ENCODE results near the gene TYMP. TPM values are rescaled to one million over a fixed set of nuclear protein-coding genes. Genes with fewer than 3 reads are reported as not detected.

Gene TYMP
- total and polyA plus RNA-seq, 2 of the 4 experiments (the other 2 are of a cell fraction), result 0.18 to 0.74 TPM

GRCh38 chr22:50502628-50503474, 27.0 kb downstream of the TYMP start:
- peaks cover 2% of the 10 kb centered on the region; the same call in 1 of the 2 replicates for H3K4me1 ChIP-seq (ENCODE audit: control insufficient read depth, insufficient read depth, low read length)
- POLR2A ChIA-PET (ENCODE audit: unreplicated experiment), result no interaction called here
- intact Hi-C loops (cut with micrococcal nuclease), result no loop called here
- no peak overlapping the region for H3K4ac ChIP-seq (ENCODE audit: low read depth, low read length)
- H2BK120ac ChIP-seq (ENCODE audit: low read depth, low read length), result no peak overlapping the region
- CTCF ChIA-PET, result interaction anchor here (0.5 kb wide), 1 partner anchor 37 kb away, joined by 6 read pairs; no protein-coding TSS in a partner anchor
- H3K18ac ChIP-seq (ENCODE audit: low read depth, low read length), result no peak overlapping the region
- H4K8ac ChIP-seq (ENCODE audit: low read depth in 2 of 2, low read length in 2 of 2), result no peak overlapping the region
- H3K56ac ChIP-seq (ENCODE audit: extremely low read depth, insufficient read depth, low read length), result no peak overlapping the region
- no peak overlapping the region for H2AK9ac ChIP-seq (replicated peaks; ENCODE audit: low read depth, low read length, poor library complexity)
- BruUV-seq (replicated peaks), result TSS peak; percentile 69
- no peak overlapping the region for H2AK5ac ChIP-seq (ENCODE audit: low read depth, low read length)
- dilution Hi-C loops (cut with HindIII; ENCODE audit: low sequenced_read_pairs, unreplicated experiment), result no loop called here
- H3K4me3 ChIP-seq (ENCODE audit: insufficient read depth, low read depth, low read length), result no peak overlapping the region
- no peak overlapping the region for H3K23ac ChIP-seq (ENCODE audit: low read depth, low read length)
- H3K9me1 ChIP-seq (ENCODE audit: insufficient read depth, low read length), result no peaks in the 10 kb centered on the region
- no peaks in the 10 kb centered on the region for H3K9me3 ChIP-seq (ENCODE audit: control insufficient read depth, insufficient read depth, low read length)
- in situ Hi-C loops (cut with MboI; ENCODE audit: low sequenced_read_pairs), result no loop called here
- no peak overlapping the region for H2BK15ac ChIP-seq (ENCODE audit: low read depth, low read length)
- H3K27ac ChIP-seq (ENCODE audit: insufficient read depth, low read length), result no peak overlapping the region
- 88% methylated on average over 6 of the region's 24 CpGs; no CpG with 5 or more reads in 1 of the 2 experiments for WGBS, 2 experiments (ENCODE audit: extremely low coverage in 2 of 2, insufficient read length in 1 of 2)
- no peak overlapping the region for H3K14ac ChIP-seq (replicated peaks; ENCODE audit: low read depth, low read length)
- H3K9ac ChIP-seq (ENCODE audit: low read depth, low read length), result no peak overlapping the region
- no peaks in the 10 kb centered on the region; the same call in 1 of the 2 replicates for H4K20me1 ChIP-seq (ENCODE audit: insufficient read depth, low read length)
- peaks cover 28% of the 10 kb centered on the region; the same call in 1 of the 2 replicates for H3K36me3 ChIP-seq (ENCODE audit: control insufficient read depth, insufficient read depth, low read length)
- H3K27me3 ChIP-seq (ENCODE audit: control insufficient read depth, insufficient read depth, low read length), result no peaks in the 10 kb centered on the region
- H2BK5ac ChIP-seq (ENCODE audit: low read depth, low read length, poor library complexity, severe bottlenecking), result no peak overlapping the region
- H3K79me1 ChIP-seq (ENCODE audit: low read depth in 1 of 2, low read length in 2 of 2), result peaks cover 0 to 29% of the 10 kb centered on the region in 2 experiments; a peak in 3 of 4 replicates
- no peak overlapping the region for H4K91ac ChIP-seq (ENCODE audit: insufficient read depth, low read depth, low read length)
- TF ChIP-seq POLR2A (IDR thresholded peaks at IDR 0.05; ENCODE audit: low read depth, low read length), result no peak
- TF ChIP-seq NFE2L2 (IDR thresholded peaks at IDR 0.05; ENCODE audit: low read depth, low read length), result no peak
- no peak for TF ChIP-seq CEBPB (IDR thresholded peaks at IDR 0.05; ENCODE audit: low read depth, low read length)
- no peak for TF ChIP-seq RCOR1 (IDR thresholded peaks at IDR 0.05; ENCODE audit: insufficient replicate concordance, low read length)
- TF ChIP-seq RFX5 (IDR thresholded peaks at IDR 0.05; ENCODE audit: low read depth, low read length), result no peak
- no peak for TF ChIP-seq MAZ (IDR thresholded peaks at IDR 0.05; ENCODE audit: borderline replicate concordance, low read depth, low read length)
- TF ChIP-seq, protein P1, sequence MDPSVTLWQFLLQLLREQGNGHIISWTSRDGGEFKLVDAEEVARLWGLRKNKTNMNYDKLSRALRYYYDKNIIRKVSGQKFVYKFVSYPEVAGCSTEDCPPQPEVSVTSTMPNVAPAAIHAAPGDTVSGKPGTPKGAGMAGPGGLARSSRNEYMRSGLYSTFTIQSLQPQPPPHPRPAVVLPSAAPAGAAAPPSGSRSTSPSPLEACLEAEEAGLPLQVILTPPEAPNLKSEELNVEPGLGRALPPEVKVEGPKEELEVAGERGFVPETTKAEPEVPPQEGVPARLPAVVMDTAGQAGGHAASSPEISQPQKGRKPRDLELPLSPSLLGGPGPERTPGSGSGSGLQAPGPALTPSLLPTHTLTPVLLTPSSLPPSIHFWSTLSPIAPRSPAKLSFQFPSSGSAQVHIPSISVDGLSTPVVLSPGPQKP (IDR thresholded peaks at IDR 0.05; ENCODE audit: borderline replicate concordance, low read depth, low read length), result no peak
- TF ChIP-seq BHLHE40 (IDR thresholded peaks at IDR 0.05; ENCODE audit: low read depth, low read length), result no peak
- TF ChIP-seq SMC3 (IDR thresholded peaks at IDR 0.05; ENCODE audit: low read depth, low read length), result no peak
- no peak overlapping the region for H4K5ac ChIP-seq (ENCODE audit: low read depth, low read length)
- no peak for DNase-seq
- H2BK20ac ChIP-seq (ENCODE audit: low read depth, low read length), result no peak overlapping the region
- no peak overlapping the region for H2AFZ ChIP-seq (replicated peaks; ENCODE audit: low read length, poor library complexity)
- no peak for ATAC-seq (ENCODE audit: low read depth)
- no peak overlapping the region for H3K4me2 ChIP-seq (ENCODE audit: low read depth, low read length)
